H1 (cell line): Measurements from ENCODE around the gene MAML3. TPM values are rescaled to one million over a fixed set of nuclear protein-coding genes. Genes with fewer than 3 reads are reported as not detected.

Source experiments
- CTCF ChIA-PET: fragments of 300-600 bp; sonication (Branson Sonifier 250); formaldehyde crosslinking; loops from one replicate; lab custom pipeline; 2021; ENCODE audit not compliant: partially characterized antibody; lab: Charles Lee
- POLR2A ChIA-PET: fragments of 300-600 bp; sonication (Branson Sonifier 250); formaldehyde crosslinking; loops from one replicate; lab custom pipeline; 2021; ENCODE audit warnings: inconsistent platforms; ENCODE audit not compliant: partially characterized antibody; lab: Charles Lee
- DNase-seq, 2 experiments: peaks; one replicate each; pipeline versions ENCODE4 v3.0.0 to v3.0.0-alpha.2; 2010 to 2022; ENCODE audit warnings: low spot score in 2 of 2, low read depth in 1 of 2, mixed read lengths in 1 of 2
- FAIRE-seq: peaks from 2 replicates; lab custom pipeline; 2011; peaks lifted over from hg19 to GRCh38; lab: Jason Lieb, UNC
- H2AFZ ChIP-seq: 2 replicates; pipeline ENCODE4 v1.8.1; 2012; ENCODE audit warnings: low read length, inconsistent platforms
- H2AK5ac ChIP-seq: 2 replicates; pipeline ENCODE4 v1.6.1; 2013; ENCODE audit warnings: low read depth, low read length
- H2BK120ac ChIP-seq: replicated peaks from 2 replicates; pipeline ENCODE3; 2013; ENCODE audit warnings: low read depth, low read length, inconsistent platforms
- H2BK12ac ChIP-seq: 2 replicates; pipeline ENCODE4 v1.6.1; 2013; ENCODE audit warnings: low read depth, low read length
- H2BK15ac ChIP-seq: 2 replicates; pipeline ENCODE4 v1.6.1; 2013; ENCODE audit warnings: low read length
- H2BK20ac ChIP-seq: 2 replicates; pipeline ENCODE4 v1.6.1; 2013; ENCODE audit warnings: low read length
- H2BK5ac ChIP-seq: 2 replicates; pipeline ENCODE4 v1.6.1; 2013; ENCODE audit warnings: low read depth, low read length
- H3K14ac ChIP-seq: 2 replicates; pipeline ENCODE4 v1.6.1; 2013; ENCODE audit warnings: inconsistent platforms; ENCODE audit not compliant: insufficient read length
- H3K18ac ChIP-seq: 2 replicates; pipeline ENCODE4 v1.6.1; 2013; ENCODE audit warnings: low read length; ENCODE audit errors: extremely low read depth
- H3K23ac ChIP-seq: 2 replicates; pipeline ENCODE4 v1.6.1; 2013; ENCODE audit warnings: inconsistent platforms; ENCODE audit not compliant: insufficient read length
- H3K23me2 ChIP-seq: 2 replicates; pipeline ENCODE4 v1.6.1; 2013; ENCODE audit warnings: low read depth, low read length
- H3K27ac ChIP-seq: 2 replicates; pipeline ENCODE4 v1.6.1; 2011; ENCODE audit warnings: low read depth, low read length, inconsistent platforms
- H3K27me3 ChIP-seq, 4 experiments: replicated peaks in 1 of 4; 1 replicate in 1 of 4; 2 replicates in 3 of 4; pipeline versions ENCODE4 v1.6.1 to v1.8.1; 2011 to 2013; ENCODE audit warnings: low read length in 3 of 4, mild to moderate bottlenecking in 3 of 4, inconsistent platforms in 2 of 4, mixed read lengths in 2 of 4, moderate library complexity in 1 of 4; ENCODE audit not compliant: control insufficient read depth in 3 of 4, insufficient read depth in 3 of 4; ENCODE audit errors: extremely low read depth in 1 of 4
- H3K36me3 ChIP-seq, 4 experiments: 2 replicates each; pipeline versions ENCODE4 v1.6.1 to v1.8.1; 2011 to 2013; ENCODE audit warnings: mild to moderate bottlenecking in 4 of 4, low read length in 3 of 4, moderate library complexity in 2 of 4, control low read depth in 1 of 4, inconsistent platforms in 1 of 4; ENCODE audit not compliant: insufficient read depth in 4 of 4, control insufficient read depth in 2 of 4
- H3K4ac ChIP-seq: replicated peaks from 2 replicates; pipeline ENCODE3; 2013; ENCODE audit warnings: low read length, low read depth, mixed read lengths, inconsistent platforms; ENCODE audit not compliant: insufficient read length
- H3K4me1 ChIP-seq, 4 experiments: replicated peaks in 1 of 4; 1 replicate in 1 of 4; 2 replicates in 3 of 4; pipeline versions ENCODE4 v1.6.1 to v1.8.1; 2011 to 2013; ENCODE audit warnings: low read length in 3 of 4, inconsistent platforms in 2 of 4, mixed read lengths in 1 of 4; ENCODE audit not compliant: insufficient read depth in 4 of 4, control insufficient read depth in 3 of 4
- H3K4me2 ChIP-seq, 2 experiments: 2 replicates each; pipeline versions ENCODE4 v1.6.1 to v1.8.1; 2011 to 2013; ENCODE audit warnings: low read depth in 2 of 2, low read length in 2 of 2, control low read depth in 1 of 2, inconsistent platforms in 1 of 2, mild to moderate bottlenecking in 1 of 2; ENCODE audit not compliant: insufficient read depth in 1 of 2
- H3K4me3 ChIP-seq, 4 experiments: fragments of 200-600, 300-600 bp in 1 of 4; sonication (generic), shearing (Covaris generic), sonication (Bioruptor Twin) in 1 of 4; 2 replicates each; pipeline versions ENCODE4 v1.5.1 to v1.8.1; 2011 to 2016; ENCODE audit warnings: low read length in 4 of 4, low read depth in 3 of 4, control low read depth in 2 of 4, inconsistent platforms in 2 of 4, mild to moderate bottlenecking in 2 of 4, mixed read lengths in 1 of 4, moderate library complexity in 1 of 4; ENCODE audit not compliant: insufficient read depth in 2 of 4; ENCODE audit errors: extremely low read depth in 1 of 4
- H3K56ac ChIP-seq: replicated peaks from 2 replicates; pipeline ENCODE3; 2013; ENCODE audit warnings: low read depth, mild to moderate bottlenecking, mixed read lengths, low read length, inconsistent platforms; ENCODE audit not compliant: insufficient read length
- H3K79me1 ChIP-seq: 2 replicates; pipeline ENCODE4 v1.6.1; 2013; ENCODE audit warnings: low read depth, low read length, control low read depth
- H3K79me2 ChIP-seq, 2 experiments: 2 replicates each; pipeline versions ENCODE4 v1.6.1 to v1.8.1; 2012 to 2013; ENCODE audit warnings: low read length in 2 of 2, mild to moderate bottlenecking in 2 of 2, inconsistent platforms in 1 of 2; ENCODE audit not compliant: insufficient read depth in 2 of 2, control insufficient read depth in 1 of 2
- H3K9ac ChIP-seq, 4 experiments: replicated peaks in 1 of 4; 1 replicate in 1 of 4; 2 replicates in 3 of 4; pipeline versions ENCODE4 v1.6.1 to v1.8.1; 2011 to 2013; ENCODE audit warnings: low read depth in 3 of 4, low read length in 3 of 4, control low read depth in 2 of 4, mild to moderate bottlenecking in 2 of 4, moderate library complexity in 2 of 4, inconsistent platforms in 1 of 4; ENCODE audit errors: extremely low read depth in 1 of 4
- H3K9me3 ChIP-seq, 2 experiments: 2 replicates each; pipeline versions ENCODE4 v1.6.1 to v1.8.1; 2012 to 2013; ENCODE audit warnings: mild to moderate bottlenecking in 2 of 2, moderate library complexity in 2 of 2, control low read depth in 1 of 2, inconsistent platforms in 1 of 2, low read depth in 1 of 2, low read length in 1 of 2, mixed read lengths in 1 of 2; ENCODE audit not compliant: insufficient read depth in 2 of 2
- H4K20me1 ChIP-seq, 2 experiments: replicated peaks in 1 of 2; 2 replicates each; pipeline versions ENCODE3 to v1.8.1; 2011 to 2013; ENCODE audit warnings: inconsistent platforms in 2 of 2, low read length in 2 of 2, mild to moderate bottlenecking in 1 of 2; ENCODE audit not compliant: insufficient read depth in 2 of 2, control insufficient read depth in 1 of 2
- H4K5ac ChIP-seq: 2 replicates; pipeline ENCODE4 v1.6.1; 2013; ENCODE audit warnings: low read length, low read depth, mixed read lengths, inconsistent platforms; ENCODE audit not compliant: insufficient read length
- H4K8ac ChIP-seq: 2 replicates; pipeline ENCODE4 v1.8.0; 2013; ENCODE audit warnings: mild to moderate bottlenecking, moderate library complexity, low read length, inconsistent platforms; ENCODE audit not compliant: insufficient read depth; ENCODE audit errors: extremely low read depth
- H4K91ac ChIP-seq: replicated peaks from 2 replicates; pipeline ENCODE3; 2013; ENCODE audit warnings: low read length, mixed read lengths, inconsistent platforms; ENCODE audit not compliant: insufficient read length
- CBX8 ChIP-seq: fragments of 300-800, 300-1000 bp; sonication (generic); IDR thresholded peaks from 2 replicates; pipeline ENCODE4 v1.7.1; 2016; ENCODE audit warnings: low read depth, low read length, borderline replicate concordance
- CEBPB ChIP-seq: IDR thresholded peaks from 2 replicates; pipeline ENCODE4 v1.6.1; 2012; ENCODE audit warnings: low read depth, low read length
- CHD1 ChIP-seq: IDR thresholded peaks from 2 replicates; pipeline ENCODE4 v1.6.1; 2012; ENCODE audit warnings: low read depth, low read length, improper control_type of control experiment
- EP300 ChIP-seq, 2 experiments: IDR thresholded peaks; 1 replicate in 1 of 2; 2 replicates in 1 of 2; pipeline ENCODE4 v1.6.1; 2011 to 2012; ENCODE audit warnings: low read depth in 2 of 2, low read length in 2 of 2, mild to moderate bottlenecking in 2 of 2, borderline replicate concordance in 1 of 2, inconsistent platforms in 1 of 2, moderate library complexity in 1 of 2
- JUND ChIP-seq: IDR thresholded peaks from 2 replicates; pipeline ENCODE4 v1.6.1; 2011; ENCODE audit warnings: mild to moderate bottlenecking, improper control_type of control experiment, low read length
- POLR2AphosphoS5 ChIP-seq: IDR thresholded peaks from 2 replicates; pipeline ENCODE4 v1.6.1; 2011; ENCODE audit warnings: low read depth, low read length
- RFX5 ChIP-seq: IDR thresholded peaks from 2 replicates; pipeline ENCODE4 v1.6.1; 2011; ENCODE audit warnings: low read depth, low read length, improper control_type of control experiment, borderline replicate concordance
- SIX5 ChIP-seq: IDR thresholded peaks from 2 replicates; pipeline ENCODE4 v1.6.1; 2011; ENCODE audit warnings: mild to moderate bottlenecking, low read depth, low read length
- TEAD4 ChIP-seq: IDR thresholded peaks from 2 replicates; pipeline ENCODE4 v1.6.1; 2012; ENCODE audit warnings: low read depth, low read length, inconsistent platforms, mixed read lengths
- WGBS, 2 experiments: shearing (Covaris generic) in 1 of 2; methylation state at CpG; one replicate each; pipeline versions ENCODE4 v1.1.6 to v1.1.7; 2013 to 2015; ENCODE audit warnings: low lambda C conversion rate in 2 of 2, mixed read lengths in 2 of 2, inconsistent platforms in 1 of 2, low coverage in 1 of 2, missing lambda C conversion rate in 1 of 2; ENCODE audit not compliant: insufficient replicate concordance in 2 of 2, insufficient coverage in 1 of 2, insufficient read length in 1 of 2; ENCODE audit errors: extremely low coverage in 1 of 2, missing lambda C conversion rate in 1 of 2; 5-methylcytosine and 5-hydroxymethylcytosine counted together
- polyA plus RNA-seq, 7 experiments: library from polyadenylated mRNA; depleted of rRNA in 3 of 7; stranded (reverse) in 5 of 7; unstranded in 2 of 7; fragments of >200 nt in 5 of 7; fragments of 200-250 nt in 2 of 7; gene quantifications; 1 replicate in 5 of 7; 2 replicates in 1 of 7; 4 replicates in 1 of 7; pipeline versions ENCODE4 v1.2.1 to v1.2.3, GENCODE V29; 2011 to 2013; ENCODE audit warnings: missing spikeins in 2 of 7, mixed read lengths in 2 of 7
- total RNA-seq: library from RNA; stranded (reverse); fragmentation: NEBNext Ultra II Directional; extraction: Animal tissue kit (Norgen Biotek cat#: 25700); gene quantifications from 2 replicates; pipeline ENCODE4 v1.2.1, GENCODE V29; 2021
- TF ChIP-seq, protein P1 (sequence below): IDR thresholded peaks from 2 replicates; pipeline ENCODE4 v1.6.1; 2011; ENCODE audit warnings: low read length, improper control_type of control experiment
- TF ChIP-seq, protein P2 (sequence below), 3 experiments: IDR thresholded peaks; 1 replicate in 2 of 3; 2 replicates in 1 of 3; pipeline versions ENCODE4 v1.5.1 to v1.6.1; 2011; ENCODE audit warnings: low read length in 3 of 3, mild to moderate bottlenecking in 3 of 3, inconsistent platforms in 2 of 3, low read depth in 1 of 3, moderate library complexity in 1 of 3; ENCODE audit not compliant: insufficient read depth in 1 of 3; ENCODE audit errors: control extremely low read depth in 1 of 3

Gene MAML3
- total and polyA plus RNA-seq, 2 of the 8 experiments (the other 6 are each of a cell fraction or from before 2014, with no cell fraction given): 2.1 to 5.7 TPM

DNA sequence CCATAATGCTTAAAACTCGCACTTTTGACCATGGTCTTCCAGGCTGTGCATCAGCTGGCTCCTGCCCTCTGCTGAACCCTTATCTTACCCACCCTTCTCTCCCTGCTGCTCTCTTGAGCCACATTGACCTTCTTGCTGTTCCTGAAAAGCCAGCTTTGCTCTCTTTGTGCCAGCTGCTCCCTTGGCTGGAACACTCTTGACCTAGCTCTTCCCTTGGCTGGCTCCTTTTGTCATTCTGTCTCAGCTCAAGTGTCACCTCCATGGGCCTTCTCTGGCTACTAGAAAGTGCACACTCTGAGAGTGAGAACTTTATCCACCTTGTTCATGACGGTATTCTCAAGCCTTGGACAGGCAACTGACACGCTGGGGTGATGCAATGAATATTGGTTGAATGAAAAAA is 376.2 kb downstream of the MAML3 start:
- Histone ChIP-seq H3K4ac (no peak overlapping the region), H4K91ac (no peak overlapping the region), H3K4me3 (no peak overlapping the region), H4K8ac (no peak overlapping the region), H2AK5ac (no peak overlapping the region), H3K27me3 (no peaks in the 10 kb centered on the region), H4K5ac (no peak overlapping the region), H2BK15ac (no peak overlapping the region), H3K56ac (no peak overlapping the region), H2BK120ac (no peak overlapping the region), H3K9ac (no peak overlapping the region), H3K79me2 (no peaks in the 10 kb centered on the region), H3K4me2 (no peak overlapping the region), H3K23me2 (no peaks in the 10 kb centered on the region), H3K9me3 (no peaks in the 10 kb centered on the region), H3K36me3 (no peaks in the 10 kb centered on the region), H3K14ac (no peak overlapping the region), H2AFZ (no peak overlapping the region), H3K79me1 (no peaks in the 10 kb centered on the region), H3K4me1 (peaks cover 0 to 6% (median 3%) of the 10 kb centered on the region in 4 experiments; a peak in 3 of 7 replicates), H3K27ac (no peak overlapping the region), H2BK5ac (no peak overlapping the region), H4K20me1 (no peaks in the 10 kb centered on the region), H3K23ac (no peak overlapping the region), H2BK12ac (no peak overlapping the region), H2BK20ac (no peak overlapping the region), H3K18ac (no peak overlapping the region)
- WGBS, 2 experiments: 93% methylated on average over 3 of the region's 3 CpGs; no CpG with 5 or more reads in 1 of the 2 experiments
- FAIRE-seq (no peak), DNase-seq (no peak)
- ChIA-PET CTCF (interaction anchor here (0.8 kb wide), 1 partner anchor 127 kb away, joined by 3 read pairs; no protein-coding TSS in a partner anchor), POLR2A (no interaction called here)
- TF ChIP-seq, protein P1, sequence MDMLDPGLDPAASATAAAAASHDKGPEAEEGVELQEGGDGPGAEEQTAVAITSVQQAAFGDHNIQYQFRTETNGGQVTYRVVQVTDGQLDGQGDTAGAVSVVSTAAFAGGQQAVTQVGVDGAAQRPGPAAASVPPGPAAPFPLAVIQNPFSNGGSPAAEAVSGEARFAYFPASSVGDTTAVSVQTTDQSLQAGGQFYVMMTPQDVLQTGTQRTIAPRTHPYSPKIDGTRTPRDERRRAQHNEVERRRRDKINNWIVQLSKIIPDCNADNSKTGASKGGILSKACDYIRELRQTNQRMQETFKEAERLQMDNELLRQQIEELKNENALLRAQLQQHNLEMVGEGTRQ: no peak
- no peak for TF ChIP-seq SIX5
- no peak for TF ChIP-seq TEAD4
- TF ChIP-seq, protein P2, sequence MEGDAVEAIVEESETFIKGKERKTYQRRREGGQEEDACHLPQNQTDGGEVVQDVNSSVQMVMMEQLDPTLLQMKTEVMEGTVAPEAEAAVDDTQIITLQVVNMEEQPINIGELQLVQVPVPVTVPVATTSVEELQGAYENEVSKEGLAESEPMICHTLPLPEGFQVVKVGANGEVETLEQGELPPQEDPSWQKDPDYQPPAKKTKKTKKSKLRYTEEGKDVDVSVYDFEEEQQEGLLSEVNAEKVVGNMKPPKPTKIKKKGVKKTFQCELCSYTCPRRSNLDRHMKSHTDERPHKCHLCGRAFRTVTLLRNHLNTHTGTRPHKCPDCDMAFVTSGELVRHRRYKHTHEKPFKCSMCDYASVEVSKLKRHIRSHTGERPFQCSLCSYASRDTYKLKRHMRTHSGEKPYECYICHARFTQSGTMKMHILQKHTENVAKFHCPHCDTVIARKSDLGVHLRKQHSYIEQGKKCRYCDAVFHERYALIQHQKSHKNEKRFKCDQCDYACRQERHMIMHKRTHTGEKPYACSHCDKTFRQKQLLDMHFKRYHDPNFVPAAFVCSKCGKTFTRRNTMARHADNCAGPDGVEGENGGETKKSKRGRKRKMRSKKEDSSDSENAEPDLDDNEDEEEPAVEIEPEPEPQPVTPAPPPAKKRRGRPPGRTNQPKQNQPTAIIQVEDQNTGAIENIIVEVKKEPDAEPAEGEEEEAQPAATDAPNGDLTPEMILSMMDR (IDR thresholded peaks at IDR 0.05; ENCODE audit: control extremely low read depth in 1 of 3, insufficient read depth in 1 of 3, low read depth in 1 of 3, low read length in 3 of 3): no peak
- TF ChIP-seq POLR2AphosphoS5: no peak
- no peak for TF ChIP-seq CEBPB
- TF ChIP-seq CBX8: no peak
- no peak for TF ChIP-seq EP300 (IDR thresholded peaks at IDR 0.05; ENCODE audit: borderline replicate concordance in 1 of 2, low read depth in 2 of 2, low read length in 2 of 2)
- no peak for TF ChIP-seq JUND
- no peak for TF ChIP-seq RFX5
- TF ChIP-seq CHD1: no peak
